Stomach (tissue), 4 donors: Measurements from ENCODE around the gene CARD19.

Experiments
- CTCF ChIP-seq, 7 experiments: fragments of 450-650 bp in 4 of 7; fragments of 200-600 bp in 3 of 7; sonication (generic) in 3 of 7; IDR thresholded peaks; one replicate each; pipeline ENCODE4 v1.5.1; 2016 to 2019; ENCODE audit warnings: antibody characterized with exemption in 7 of 7, control low read depth in 2 of 7, mild to moderate bottlenecking in 1 of 7
- POLR2A ChIP-seq, 4 donors: fragments of 450-650 bp; IDR thresholded peaks; one replicate each; pipeline ENCODE4 v1.6.1; 2016; ENCODE audit warnings: antibody characterized with exemption in 4 of 4, control low read depth in 2 of 4, mild to moderate bottlenecking in 1 of 4, moderate library complexity in 1 of 4
- POLR2AphosphoS5 ChIP-seq, 3 donors: sonication (generic); formaldehyde crosslinking; IDR thresholded peaks; one replicate each; pipeline ENCODE4 v1.6.1; 2016; ENCODE audit warnings: antibody characterized with exemption in 3 of 3

GRCh38 chr9:93071464-93071863 is 24.6 kb upstream of the CARD19 start:
- TF ChIP-seq CTCF (IDR thresholded peaks at IDR 0.05): no peak
- no peak for TF ChIP-seq POLR2A (IDR thresholded peaks at IDR 0.05)
- no peak for TF ChIP-seq POLR2AphosphoS5 (IDR thresholded peaks at IDR 0.05)
